Liver (tissue), 3 donors: ENCODE results near the gene ZNF74.

Source experiments
- GABPA ChIP-seq, 2 donors: IDR thresholded peaks in 1 of 2; conservative IDR thresholded peaks in 1 of 2; 2 replicates each; pipeline ENCODE4 v1.6.1; 2016; ENCODE audit warnings: antibody characterized with exemption in 2 of 2, mild to moderate bottlenecking in 1 of 2, moderate library complexity in 1 of 2
- HNF4A ChIP-seq, 2 donors: conservative IDR thresholded peaks; 2 replicates each; pipeline ENCODE4 v1.6.1; 2016; ENCODE audit warnings: antibody characterized with exemption in 2 of 2, mild to moderate bottlenecking in 2 of 2
- HNF4G ChIP-seq: IDR thresholded peaks from 2 replicates; pipeline ENCODE4 v1.6.1; 2016; ENCODE audit warnings: antibody characterized with exemption
- RAD21 ChIP-seq, 2 donors: IDR thresholded peaks; 2 replicates each; pipeline ENCODE4 v1.6.1; 2016; ENCODE audit warnings: antibody characterized with exemption in 2 of 2, mild to moderate bottlenecking in 2 of 2
- RXRA ChIP-seq, 2 donors: IDR thresholded peaks; 2 replicates each; pipeline ENCODE4 v1.6.1; 2017 to 2018; ENCODE audit warnings: antibody characterized with exemption in 2 of 2, mild to moderate bottlenecking in 1 of 2
- SP1 ChIP-seq: IDR thresholded peaks from 2 replicates; pipeline ENCODE4 v1.6.1; 2018; ENCODE audit warnings: antibody characterized with exemption, mild to moderate bottlenecking
- TAF1 ChIP-seq: conservative IDR thresholded peaks from 2 replicates; pipeline ENCODE4 v1.6.1; 2016; ENCODE audit warnings: antibody characterized with exemption, mild to moderate bottlenecking
- TF ChIP-seq, protein P1 (sequence below): fragments of 150-350 bp; IDR thresholded peaks from 2 replicates; pipeline ENCODE4 v1.5.1; 2017; ENCODE audit warnings: improper control_type of control experiment, low read depth, low read length; ENCODE audit not compliant: missing input control
- TF ChIP-seq, protein P2 (sequence below): IDR thresholded peaks from 2 replicates; pipeline ENCODE4 v1.6.1; 2016; ENCODE audit warnings: antibody characterized with exemption
- TF ChIP-seq, protein P3 (sequence below): IDR thresholded peaks from 2 replicates; pipeline ENCODE4 v1.6.1; 2016; ENCODE audit warnings: antibody characterized with exemption, mild to moderate bottlenecking
- TF ChIP-seq, protein P4 (sequence below): IDR thresholded peaks from 2 replicates; pipeline ENCODE4 v1.6.1; 2016; ENCODE audit warnings: antibody characterized with exemption
- TF ChIP-seq, protein P5 (sequence below): IDR thresholded peaks from 2 replicates; pipeline ENCODE4 v1.6.1; 2016; ENCODE audit warnings: antibody characterized with exemption
- donor health status: healthy.
- donor health status: healthy.

DNA sequence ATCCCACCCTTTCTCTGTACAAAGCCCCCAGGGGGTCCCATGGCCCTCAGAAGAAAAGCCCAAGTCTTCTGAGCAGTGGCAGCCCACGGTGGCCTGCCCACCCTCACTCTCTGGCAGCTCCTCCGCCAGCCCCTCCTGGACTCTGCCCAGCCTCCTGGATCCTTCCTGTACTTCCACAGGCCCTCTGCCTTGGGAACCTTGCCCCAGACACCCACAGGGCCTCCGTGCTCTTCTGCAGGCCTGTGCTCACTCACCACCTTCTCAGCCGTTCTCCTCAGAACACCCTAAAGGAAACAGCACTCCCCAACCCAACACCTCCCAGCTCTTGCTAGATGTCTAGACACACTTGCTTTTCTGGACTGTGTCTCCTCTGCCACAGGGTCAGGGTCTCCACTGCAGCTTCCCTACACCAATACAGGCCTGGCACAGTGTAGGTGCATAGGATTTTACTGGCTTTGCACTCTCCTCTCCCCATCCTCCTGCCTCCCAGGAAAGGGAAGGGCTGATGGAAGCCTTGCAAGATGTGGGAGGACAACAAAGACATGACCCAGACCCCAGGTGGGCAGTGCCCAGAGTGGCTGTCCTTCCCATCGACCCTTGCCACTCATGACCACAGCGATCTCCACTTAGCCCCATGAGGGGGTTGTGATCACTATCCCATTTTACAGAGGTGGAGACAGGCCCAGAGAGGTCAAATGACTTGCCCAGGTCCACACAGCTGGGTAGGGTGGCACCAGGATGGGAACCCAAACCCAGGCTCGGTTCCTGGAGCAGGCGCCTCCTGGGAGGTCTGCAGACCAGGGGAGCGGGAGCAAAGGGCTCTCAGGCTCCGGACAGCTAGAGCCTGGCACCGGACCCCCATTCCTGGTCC is 41.7 kb downstream of the ZNF74 start:
- no peak for TF ChIP-seq RAD21 (IDR thresholded peaks at IDR 0.05)
- no peak for TF ChIP-seq SP1
- TF ChIP-seq, protein P1, sequence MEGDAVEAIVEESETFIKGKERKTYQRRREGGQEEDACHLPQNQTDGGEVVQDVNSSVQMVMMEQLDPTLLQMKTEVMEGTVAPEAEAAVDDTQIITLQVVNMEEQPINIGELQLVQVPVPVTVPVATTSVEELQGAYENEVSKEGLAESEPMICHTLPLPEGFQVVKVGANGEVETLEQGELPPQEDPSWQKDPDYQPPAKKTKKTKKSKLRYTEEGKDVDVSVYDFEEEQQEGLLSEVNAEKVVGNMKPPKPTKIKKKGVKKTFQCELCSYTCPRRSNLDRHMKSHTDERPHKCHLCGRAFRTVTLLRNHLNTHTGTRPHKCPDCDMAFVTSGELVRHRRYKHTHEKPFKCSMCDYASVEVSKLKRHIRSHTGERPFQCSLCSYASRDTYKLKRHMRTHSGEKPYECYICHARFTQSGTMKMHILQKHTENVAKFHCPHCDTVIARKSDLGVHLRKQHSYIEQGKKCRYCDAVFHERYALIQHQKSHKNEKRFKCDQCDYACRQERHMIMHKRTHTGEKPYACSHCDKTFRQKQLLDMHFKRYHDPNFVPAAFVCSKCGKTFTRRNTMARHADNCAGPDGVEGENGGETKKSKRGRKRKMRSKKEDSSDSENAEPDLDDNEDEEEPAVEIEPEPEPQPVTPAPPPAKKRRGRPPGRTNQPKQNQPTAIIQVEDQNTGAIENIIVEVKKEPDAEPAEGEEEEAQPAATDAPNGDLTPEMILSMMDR = no peak
- no peak for TF ChIP-seq RXRA (IDR thresholded peaks at IDR 0.05)
- no peak for TF ChIP-seq HNF4A (conservative IDR thresholded peaks at IDR 0.05)
- TF ChIP-seq TAF1 = no peak
- TF ChIP-seq, protein P2, sequence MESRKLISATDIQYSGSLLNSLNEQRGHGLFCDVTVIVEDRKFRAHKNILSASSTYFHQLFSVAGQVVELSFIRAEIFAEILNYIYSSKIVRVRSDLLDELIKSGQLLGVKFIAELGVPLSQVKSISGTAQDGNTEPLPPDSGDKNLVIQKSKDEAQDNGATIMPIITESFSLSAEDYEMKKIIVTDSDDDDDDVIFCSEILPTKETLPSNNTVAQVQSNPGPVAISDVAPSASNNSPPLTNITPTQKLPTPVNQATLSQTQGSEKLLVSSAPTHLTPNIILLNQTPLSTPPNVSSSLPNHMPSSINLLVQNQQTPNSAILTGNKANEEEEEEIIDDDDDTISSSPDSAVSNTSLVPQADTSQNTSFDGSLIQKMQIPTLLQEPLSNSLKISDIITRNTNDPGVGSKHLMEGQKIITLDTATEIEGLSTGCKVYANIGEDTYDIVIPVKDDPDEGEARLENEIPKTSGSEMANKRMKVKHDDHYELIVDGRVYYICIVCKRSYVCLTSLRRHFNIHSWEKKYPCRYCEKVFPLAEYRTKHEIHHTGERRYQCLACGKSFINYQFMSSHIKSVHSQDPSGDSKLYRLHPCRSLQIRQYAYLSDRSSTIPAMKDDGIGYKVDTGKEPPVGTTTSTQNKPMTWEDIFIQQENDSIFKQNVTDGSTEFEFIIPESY = no peak
- TF ChIP-seq, protein P3, sequence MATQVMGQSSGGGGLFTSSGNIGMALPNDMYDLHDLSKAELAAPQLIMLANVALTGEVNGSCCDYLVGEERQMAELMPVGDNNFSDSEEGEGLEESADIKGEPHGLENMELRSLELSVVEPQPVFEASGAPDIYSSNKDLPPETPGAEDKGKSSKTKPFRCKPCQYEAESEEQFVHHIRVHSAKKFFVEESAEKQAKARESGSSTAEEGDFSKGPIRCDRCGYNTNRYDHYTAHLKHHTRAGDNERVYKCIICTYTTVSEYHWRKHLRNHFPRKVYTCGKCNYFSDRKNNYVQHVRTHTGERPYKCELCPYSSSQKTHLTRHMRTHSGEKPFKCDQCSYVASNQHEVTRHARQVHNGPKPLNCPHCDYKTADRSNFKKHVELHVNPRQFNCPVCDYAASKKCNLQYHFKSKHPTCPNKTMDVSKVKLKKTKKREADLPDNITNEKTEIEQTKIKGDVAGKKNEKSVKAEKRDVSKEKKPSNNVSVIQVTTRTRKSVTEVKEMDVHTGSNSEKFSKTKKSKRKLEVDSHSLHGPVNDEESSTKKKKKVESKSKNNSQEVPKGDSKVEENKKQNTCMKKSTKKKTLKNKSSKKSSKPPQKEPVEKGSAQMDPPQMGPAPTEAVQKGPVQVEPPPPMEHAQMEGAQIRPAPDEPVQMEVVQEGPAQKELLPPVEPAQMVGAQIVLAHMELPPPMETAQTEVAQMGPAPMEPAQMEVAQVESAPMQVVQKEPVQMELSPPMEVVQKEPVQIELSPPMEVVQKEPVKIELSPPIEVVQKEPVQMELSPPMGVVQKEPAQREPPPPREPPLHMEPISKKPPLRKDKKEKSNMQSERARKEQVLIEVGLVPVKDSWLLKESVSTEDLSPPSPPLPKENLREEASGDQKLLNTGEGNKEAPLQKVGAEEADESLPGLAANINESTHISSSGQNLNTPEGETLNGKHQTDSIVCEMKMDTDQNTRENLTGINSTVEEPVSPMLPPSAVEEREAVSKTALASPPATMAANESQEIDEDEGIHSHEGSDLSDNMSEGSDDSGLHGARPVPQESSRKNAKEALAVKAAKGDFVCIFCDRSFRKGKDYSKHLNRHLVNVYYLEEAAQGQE = no peak
- TF ChIP-seq, protein P4, sequence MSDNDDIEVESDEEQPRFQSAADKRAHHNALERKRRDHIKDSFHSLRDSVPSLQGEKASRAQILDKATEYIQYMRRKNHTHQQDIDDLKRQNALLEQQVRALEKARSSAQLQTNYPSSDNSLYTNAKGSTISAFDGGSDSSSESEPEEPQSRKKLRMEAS = no peak
- TF ChIP-seq, protein P5, sequence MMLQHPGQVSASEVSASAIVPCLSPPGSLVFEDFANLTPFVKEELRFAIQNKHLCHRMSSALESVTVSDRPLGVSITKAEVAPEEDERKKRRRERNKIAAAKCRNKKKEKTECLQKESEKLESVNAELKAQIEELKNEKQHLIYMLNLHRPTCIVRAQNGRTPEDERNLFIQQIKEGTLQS = no peak
- TF ChIP-seq HNF4G = no peak
- no peak for TF ChIP-seq GABPA (IDR thresholded peaks at IDR 0.05 in 1 of 2, conservative IDR thresholded peaks at IDR 0.05 in 1 of 2)
